Measurements from ENCODE around the gene HSP90B1.

DNA sequence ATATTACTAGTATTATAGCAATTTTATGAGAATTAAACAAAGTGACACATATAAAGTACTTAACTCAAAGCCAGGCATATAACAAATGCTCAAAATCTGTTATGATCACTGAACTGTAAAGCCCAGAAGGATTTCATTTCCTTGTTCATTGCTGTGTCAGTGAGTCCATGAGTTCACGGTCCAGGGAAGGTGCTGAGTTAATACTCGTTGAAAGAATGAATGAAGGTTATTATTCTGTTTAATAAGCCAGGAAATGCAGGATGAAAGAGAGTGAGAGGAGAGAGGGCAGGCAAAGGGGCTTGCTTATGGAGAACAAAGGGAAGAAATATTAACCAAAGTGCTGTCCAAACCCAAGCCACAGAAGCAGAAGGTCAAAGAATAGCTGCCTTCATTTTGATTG is 48.9 kb upstream of the HSP90B1 start:
- TF ChIP-seq ETV6 (IDR thresholded peaks at IDR 0.05; ENCODE audit: borderline replicate concordance in 1 of 2, low read depth in 2 of 2, low read length in 1 of 2) (no peak), ETV6 (CRISPR knock-in tag; IDR thresholded peaks at IDR 0.05; ENCODE audit: borderline replicate concordance) (no peak), SP1 (CRISPR knock-in tag; IDR thresholded peaks at IDR 0.05) (no peak), TRIM24 (IDR thresholded peaks at IDR 0.05) (no peak), ZFX (CRISPR knock-in tag; IDR thresholded peaks at IDR 0.05) (no peak), GABPA (tag; conservative IDR thresholded peaks at IDR 0.05; ENCODE audit: low read depth) (no peak), ZEB2 (IDR thresholded peaks at IDR 0.05) (no peak), CBX5 (IDR thresholded peaks at IDR 0.05; ENCODE audit: borderline replicate concordance, low read depth) (no peak)
- TF ChIP-seq, protein P1, sequence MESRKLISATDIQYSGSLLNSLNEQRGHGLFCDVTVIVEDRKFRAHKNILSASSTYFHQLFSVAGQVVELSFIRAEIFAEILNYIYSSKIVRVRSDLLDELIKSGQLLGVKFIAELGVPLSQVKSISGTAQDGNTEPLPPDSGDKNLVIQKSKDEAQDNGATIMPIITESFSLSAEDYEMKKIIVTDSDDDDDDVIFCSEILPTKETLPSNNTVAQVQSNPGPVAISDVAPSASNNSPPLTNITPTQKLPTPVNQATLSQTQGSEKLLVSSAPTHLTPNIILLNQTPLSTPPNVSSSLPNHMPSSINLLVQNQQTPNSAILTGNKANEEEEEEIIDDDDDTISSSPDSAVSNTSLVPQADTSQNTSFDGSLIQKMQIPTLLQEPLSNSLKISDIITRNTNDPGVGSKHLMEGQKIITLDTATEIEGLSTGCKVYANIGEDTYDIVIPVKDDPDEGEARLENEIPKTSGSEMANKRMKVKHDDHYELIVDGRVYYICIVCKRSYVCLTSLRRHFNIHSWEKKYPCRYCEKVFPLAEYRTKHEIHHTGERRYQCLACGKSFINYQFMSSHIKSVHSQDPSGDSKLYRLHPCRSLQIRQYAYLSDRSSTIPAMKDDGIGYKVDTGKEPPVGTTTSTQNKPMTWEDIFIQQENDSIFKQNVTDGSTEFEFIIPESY (CRISPR knock-in tag; IDR thresholded peaks at IDR 0.05) = no peak
- TF ChIP-seq, protein P2, sequence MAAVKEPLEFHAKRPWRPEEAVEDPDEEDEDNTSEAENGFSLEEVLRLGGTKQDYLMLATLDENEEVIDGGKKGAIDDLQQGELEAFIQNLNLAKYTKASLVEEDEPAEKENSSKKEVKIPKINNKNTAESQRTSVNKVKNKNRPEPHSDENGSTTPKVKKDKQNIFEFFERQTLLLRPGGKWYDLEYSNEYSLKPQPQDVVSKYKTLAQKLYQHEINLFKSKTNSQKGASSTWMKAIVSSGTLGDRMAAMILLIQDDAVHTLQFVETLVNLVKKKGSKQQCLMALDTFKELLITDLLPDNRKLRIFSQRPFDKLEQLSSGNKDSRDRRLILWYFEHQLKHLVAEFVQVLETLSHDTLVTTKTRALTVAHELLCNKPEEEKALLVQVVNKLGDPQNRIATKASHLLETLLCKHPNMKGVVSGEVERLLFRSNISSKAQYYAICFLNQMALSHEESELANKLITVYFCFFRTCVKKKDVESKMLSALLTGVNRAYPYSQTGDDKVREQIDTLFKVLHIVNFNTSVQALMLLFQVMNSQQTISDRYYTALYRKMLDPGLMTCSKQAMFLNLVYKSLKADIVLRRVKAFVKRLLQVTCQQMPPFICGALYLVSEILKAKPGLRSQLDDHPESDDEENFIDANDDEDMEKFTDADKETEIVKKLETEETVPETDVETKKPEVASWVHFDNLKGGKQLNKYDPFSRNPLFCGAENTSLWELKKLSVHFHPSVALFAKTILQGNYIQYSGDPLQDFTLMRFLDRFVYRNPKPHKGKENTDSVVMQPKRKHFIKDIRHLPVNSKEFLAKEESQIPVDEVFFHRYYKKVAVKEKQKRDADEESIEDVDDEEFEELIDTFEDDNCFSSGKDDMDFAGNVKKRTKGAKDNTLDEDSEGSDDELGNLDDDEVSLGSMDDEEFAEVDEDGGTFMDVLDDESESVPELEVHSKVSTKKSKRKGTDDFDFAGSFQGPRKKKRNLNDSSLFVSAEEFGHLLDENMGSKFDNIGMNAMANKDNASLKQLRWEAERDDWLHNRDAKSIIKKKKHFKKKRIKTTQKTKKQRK (IDR thresholded peaks at IDR 0.05; ENCODE audit: borderline replicate concordance, low read depth, low read length) = no peak
- TF ChIP-seq, protein P3, sequence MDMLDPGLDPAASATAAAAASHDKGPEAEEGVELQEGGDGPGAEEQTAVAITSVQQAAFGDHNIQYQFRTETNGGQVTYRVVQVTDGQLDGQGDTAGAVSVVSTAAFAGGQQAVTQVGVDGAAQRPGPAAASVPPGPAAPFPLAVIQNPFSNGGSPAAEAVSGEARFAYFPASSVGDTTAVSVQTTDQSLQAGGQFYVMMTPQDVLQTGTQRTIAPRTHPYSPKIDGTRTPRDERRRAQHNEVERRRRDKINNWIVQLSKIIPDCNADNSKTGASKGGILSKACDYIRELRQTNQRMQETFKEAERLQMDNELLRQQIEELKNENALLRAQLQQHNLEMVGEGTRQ (CRISPR knock-in tag; IDR thresholded peaks at IDR 0.05) = no peak

Measured in K562 (cell line).